ES-I3 (cell line): ENCODE results near the gene ST7.

Source experiments
- H3K36me3 ChIP-seq: 2 replicates; pipeline ENCODE4 v1.6.1; 2013; ENCODE audit warnings: mild to moderate bottlenecking, low read length, control low read depth, moderate library complexity; ENCODE audit not compliant: insufficient read depth
- H3K4me1 ChIP-seq: 2 replicates; pipeline ENCODE4 v1.6.1; 2013; ENCODE audit warnings: mild to moderate bottlenecking, control low read depth, low read length; ENCODE audit not compliant: insufficient read depth
- H3K9ac ChIP-seq: 2 replicates; pipeline ENCODE4 v1.6.1; 2013; ENCODE audit warnings: low read depth, mild to moderate bottlenecking, low read length, moderate library complexity
- H3K9me3 ChIP-seq: 2 replicates; pipeline ENCODE4 v1.6.1; 2013; ENCODE audit warnings: mild to moderate bottlenecking, low read length, moderate library complexity; ENCODE audit not compliant: control insufficient read depth, insufficient read depth

ST7 gene

GRCh38 chr7:117154721-117155120 lies 201.4 kb downstream of the ST7 start:
- no peaks in the 10 kb centered on the region for H3K36me3 ChIP-seq
- no peak overlapping the region for H3K9ac ChIP-seq
- peaks cover 9% of the 10 kb centered on the region; the same call in 1 of the 2 replicates for H3K4me1 ChIP-seq
- no peaks in the 10 kb centered on the region for H3K9me3 ChIP-seq

DNA sequence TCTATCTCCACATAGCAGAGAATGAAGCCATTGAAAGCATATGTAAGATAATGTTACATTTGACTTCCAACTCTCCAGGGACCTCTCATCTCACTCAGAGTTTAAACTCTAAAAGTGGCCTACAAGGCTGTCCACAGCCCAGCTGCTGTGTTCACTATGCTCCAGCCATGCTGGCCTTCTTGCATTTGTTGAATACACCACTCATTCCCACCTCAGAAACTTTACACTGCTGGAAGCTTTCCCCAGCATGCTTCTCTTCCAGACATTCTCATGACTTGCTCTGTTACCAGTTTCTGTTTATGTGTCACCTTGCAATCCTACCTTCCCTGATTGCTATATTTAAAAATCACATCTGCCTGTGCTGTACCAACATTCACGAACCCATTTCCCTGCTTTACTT lies 202.4 kb downstream of the ST7 start:
- H3K4me1 ChIP-seq = peaks cover 9% of the 10 kb centered on the region; the same call in 1 of the 2 replicates
- no peaks in the 10 kb centered on the region for H3K9me3 ChIP-seq
- no peaks in the 10 kb centered on the region for H3K36me3 ChIP-seq
- H3K9ac ChIP-seq = no peak overlapping the region

DNA sequence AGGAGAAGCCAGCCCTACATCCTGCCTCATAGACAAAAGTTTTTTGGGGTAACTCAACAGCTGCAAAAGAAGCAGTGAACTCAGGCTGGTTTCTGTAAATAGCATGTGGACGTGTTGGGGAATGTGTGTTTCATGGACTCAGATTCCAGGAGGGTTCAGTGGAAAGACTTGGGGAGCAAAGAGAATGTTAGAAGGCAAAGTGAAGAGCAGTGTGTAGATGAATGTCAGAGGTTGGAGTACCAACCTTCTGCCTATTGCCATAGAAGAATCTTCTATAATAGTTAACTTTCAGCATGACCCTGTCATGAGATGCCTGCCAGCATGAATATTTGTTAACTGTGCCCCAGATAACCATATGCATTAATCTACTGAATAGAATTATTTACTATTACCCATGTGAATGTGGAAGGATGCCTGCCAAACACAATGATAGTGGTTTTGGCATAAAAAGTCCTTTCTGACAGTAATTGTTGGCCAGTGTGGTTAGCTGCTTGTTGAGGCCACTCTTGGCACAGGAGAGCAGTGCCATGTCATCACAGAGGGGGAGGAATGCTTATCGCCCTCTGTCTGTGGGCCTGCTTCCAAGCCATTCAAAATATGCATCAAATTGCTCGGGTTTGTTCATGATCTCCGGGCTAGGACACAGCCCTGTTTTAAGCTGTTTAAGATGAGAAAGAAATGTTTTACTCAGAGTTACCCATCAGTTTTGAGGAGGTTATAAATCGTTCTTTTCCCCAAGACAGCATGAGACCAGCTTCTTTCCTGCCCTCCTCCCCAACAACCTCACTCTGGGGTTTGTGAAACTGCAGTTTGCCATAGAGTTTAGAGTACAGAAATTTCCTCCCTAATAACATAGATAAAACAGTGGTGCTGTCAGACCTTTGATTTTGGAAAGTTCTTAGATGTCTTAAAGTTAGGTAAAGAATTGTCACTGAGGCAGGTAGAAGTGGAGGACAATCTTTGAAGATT lies 204.2 kb downstream of the ST7 start:
- H3K9ac ChIP-seq = no peak overlapping the region
- H3K4me1 ChIP-seq = peaks cover 9% of the 10 kb centered on the region; the same call in 1 of the 2 replicates
- no peaks in the 10 kb centered on the region for H3K9me3 ChIP-seq
- H3K36me3 ChIP-seq = no peaks in the 10 kb centered on the region

DNA sequence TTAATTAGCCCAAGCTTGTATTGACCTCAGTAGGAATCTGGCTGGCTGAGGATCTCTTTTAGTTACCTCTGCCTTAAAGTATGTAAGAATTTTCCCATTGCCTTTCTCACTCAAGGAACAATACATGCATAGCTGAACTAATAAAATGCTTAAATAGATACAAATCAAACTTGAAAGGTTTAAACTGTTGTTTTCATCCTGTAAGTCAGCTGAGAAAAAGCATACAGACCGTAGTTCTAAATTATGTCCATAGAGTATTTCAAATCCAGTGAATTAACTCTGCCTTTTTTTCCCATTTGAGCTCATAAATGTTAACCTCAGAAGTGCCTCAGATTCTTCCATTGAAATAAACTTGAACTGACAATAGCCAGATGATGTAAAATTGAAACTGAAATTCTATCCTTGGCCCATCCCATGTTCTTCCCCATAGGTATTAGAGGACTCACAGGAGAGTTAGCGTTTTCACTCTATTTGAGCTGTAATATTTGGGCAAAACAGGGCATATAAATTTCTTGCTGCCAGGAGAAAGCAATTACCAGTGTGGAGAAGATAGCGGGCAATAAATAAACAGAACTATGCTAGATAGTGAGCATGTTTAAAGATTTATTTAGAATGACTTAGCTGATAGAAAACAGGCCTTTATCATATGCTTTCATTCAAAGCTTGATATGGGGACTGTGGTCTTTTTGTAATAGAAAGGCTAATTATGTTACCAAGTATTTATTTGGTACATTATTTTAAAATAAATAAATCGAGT lies 205.8 kb downstream of the ST7 start:
- no peaks in the 10 kb centered on the region for H3K36me3 ChIP-seq
- H3K4me1 ChIP-seq = peaks cover 9% of the 10 kb centered on the region; the same call in 1 of the 2 replicates
- no peaks in the 10 kb centered on the region for H3K9me3 ChIP-seq
- H3K9ac ChIP-seq = no peak overlapping the region

DNA sequence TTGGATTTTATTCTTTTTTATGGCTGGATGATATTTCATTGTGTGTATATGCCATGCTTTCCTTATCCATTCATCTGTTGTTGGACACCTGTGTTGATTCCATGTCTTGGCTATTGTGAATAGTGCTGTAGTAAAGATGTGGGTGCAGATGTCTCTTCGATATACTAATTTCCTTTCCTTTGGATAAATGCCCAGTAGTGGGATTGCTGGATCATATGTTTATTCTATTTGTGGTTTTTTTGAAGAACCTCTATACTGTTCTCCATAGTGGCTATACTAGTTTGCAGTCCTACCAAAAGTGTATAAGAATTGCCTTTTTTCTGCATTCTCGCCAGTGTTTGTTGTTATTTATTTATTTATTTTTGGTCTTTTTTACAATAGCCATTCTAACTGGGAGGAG lies 209.8 kb downstream of the ST7 start:
- Histone ChIP-seq H3K9me3 (no peaks in the 10 kb centered on the region), H3K4me1 (no peaks in the 10 kb centered on the region), H3K9ac (no peak overlapping the region), H3K36me3 (no peaks in the 10 kb centered on the region)

- H3K9me3 ChIP-seq = no peaks in the 10 kb centered on the region
- H3K9ac ChIP-seq = no peak overlapping the region
- no peaks in the 10 kb centered on the region for H3K36me3 ChIP-seq
- no peaks in the 10 kb centered on the region for H3K4me1 ChIP-seq
Observed at GRCh38 chr7:117164620-117165019, 211.3 kb downstream of the ST7 start.

- no peak overlapping the region for H3K9ac ChIP-seq
- no peaks in the 10 kb centered on the region for H3K36me3 ChIP-seq
- H3K4me1 ChIP-seq = no peaks in the 10 kb centered on the region
- H3K9me3 ChIP-seq = no peaks in the 10 kb centered on the region
Observed at GRCh38 chr7:117165656-117166055, 212.4 kb downstream of the ST7 start.

DNA sequence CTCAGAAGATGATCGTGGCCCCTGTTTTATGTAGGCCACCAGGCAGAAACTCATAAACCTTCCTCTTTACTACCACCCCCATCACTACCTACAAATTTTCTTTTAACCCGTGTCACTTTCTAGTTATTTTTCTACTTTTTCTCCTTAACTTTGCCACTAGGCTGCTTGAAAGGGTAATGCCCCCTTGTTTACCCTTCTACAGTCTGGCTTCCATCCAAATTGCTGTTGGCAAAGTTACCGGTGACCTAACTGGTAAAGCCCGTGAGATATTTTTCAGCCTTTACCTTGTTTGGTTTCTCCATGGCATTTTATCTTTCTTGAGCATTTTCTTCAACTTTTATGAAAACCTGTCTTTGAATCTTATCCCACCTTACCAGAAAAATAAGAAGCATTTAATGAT lies 216.6 kb downstream of the ST7 start:
- Histone ChIP-seq H3K36me3 (no peaks in the 10 kb centered on the region), H3K9ac (no peak overlapping the region), H3K9me3 (no peaks in the 10 kb centered on the region), H3K4me1 (peaks cover 4% of the 10 kb centered on the region; the same call in 1 of the 2 replicates)

DNA sequence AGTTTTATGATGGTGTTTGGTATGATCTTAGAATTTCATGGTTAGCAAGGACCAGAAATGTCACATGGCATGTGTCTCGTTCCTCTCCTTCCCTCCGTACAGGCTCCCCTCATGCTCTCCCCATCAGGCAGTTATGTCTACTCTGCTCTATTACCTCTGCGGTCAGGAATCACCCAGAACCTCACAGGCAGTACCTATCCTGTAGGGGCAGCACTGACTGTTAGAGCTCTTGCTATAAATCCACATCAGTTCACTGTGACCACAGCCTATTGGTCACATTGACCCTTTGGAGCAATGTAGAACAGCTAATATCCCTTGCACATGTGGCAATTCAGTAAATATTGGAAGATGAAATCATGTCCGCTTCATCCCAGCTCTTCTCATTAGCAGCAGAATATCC lies 217.8 kb downstream of the ST7 start:
- Histone ChIP-seq H3K9me3 (no peaks in the 10 kb centered on the region), H3K4me1 (peaks cover 4% of the 10 kb centered on the region; the same call in 1 of the 2 replicates), H3K36me3 (no peaks in the 10 kb centered on the region), H3K9ac (no peak overlapping the region)

DNA sequence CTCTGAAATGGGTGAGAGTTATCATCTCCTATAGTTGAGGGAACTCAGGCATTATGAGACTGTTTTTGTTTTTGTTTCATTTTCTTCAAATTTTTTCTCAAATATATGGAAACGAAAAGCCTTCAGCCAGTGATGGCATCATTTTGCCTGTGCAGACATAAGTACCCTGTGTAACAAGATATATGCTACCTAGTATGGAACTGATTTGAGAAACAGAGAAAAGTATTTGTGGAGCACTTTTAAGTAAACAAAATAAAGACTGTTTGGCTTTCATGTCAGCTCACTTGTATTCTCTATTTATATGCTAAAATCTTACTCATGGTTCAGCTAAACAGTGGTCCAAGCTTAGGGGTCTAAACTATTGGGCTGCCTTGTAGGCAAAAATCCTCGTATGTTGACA lies 219.0 kb downstream of the ST7 start:
- no peaks in the 10 kb centered on the region for H3K36me3 ChIP-seq
- H3K4me1 ChIP-seq = peaks cover 4% of the 10 kb centered on the region; the same call in 1 of the 2 replicates
- no peak overlapping the region for H3K9ac ChIP-seq
- no peaks in the 10 kb centered on the region for H3K9me3 ChIP-seq

DNA sequence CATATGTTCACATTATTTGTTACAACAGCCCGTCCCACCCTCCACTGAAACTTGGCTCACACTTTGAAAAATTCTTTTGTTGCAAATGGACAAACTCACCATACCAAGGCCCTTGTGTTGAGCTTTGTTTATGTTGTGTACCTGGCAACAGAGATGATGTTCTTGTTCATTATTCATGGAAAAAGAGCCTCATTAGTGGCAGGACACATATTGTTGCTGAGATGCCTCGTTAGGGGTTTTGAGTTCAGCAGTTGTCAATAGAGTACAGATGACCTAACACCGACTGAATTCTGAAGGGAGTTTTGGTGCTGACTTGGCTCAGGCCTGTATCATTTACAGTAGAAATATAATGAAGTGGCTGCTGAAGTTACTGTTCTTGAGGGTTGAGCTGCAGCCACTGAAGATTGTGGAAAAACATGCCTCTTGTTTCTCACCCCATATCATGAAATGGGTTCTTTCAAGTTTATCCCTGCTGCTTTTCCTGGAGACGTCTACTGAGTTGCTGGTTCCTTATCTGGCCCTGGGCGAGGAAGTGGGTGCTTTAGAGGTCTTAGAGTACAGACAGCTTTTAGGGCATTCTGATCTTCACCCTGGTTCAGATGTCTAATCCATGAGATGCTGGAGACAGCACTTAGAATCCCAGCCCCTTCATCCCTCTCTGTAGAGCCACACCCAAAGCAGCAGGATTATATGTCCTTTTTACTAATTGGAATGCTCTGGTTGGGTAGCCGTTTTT lies 219.9 kb downstream of the ST7 start:
- H3K9me3 ChIP-seq = no peaks in the 10 kb centered on the region
- H3K4me1 ChIP-seq = peaks cover 4% of the 10 kb centered on the region; the same call in 1 of the 2 replicates
- H3K9ac ChIP-seq = no peak overlapping the region
- H3K36me3 ChIP-seq = no peaks in the 10 kb centered on the region

DNA sequence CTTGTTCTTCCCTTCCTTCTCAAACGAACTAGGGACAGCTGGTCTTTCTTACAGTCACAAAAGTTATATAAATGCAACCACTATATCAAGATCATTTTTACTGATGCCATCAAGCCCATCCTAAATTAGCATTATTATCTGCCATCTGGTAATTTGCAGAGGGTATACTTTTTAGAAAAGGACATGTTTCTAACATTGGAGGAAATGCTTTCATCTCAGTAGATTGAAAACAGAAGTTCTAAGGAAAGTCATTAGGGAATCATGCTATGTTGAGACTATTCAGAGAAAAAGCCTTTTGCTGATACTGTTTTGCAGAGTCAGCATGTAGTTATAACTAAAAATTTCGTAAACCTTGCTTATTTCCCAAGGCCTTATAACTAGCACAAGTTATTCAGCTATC lies 222.9 kb downstream of the ST7 start:
- H3K36me3 ChIP-seq = no peaks in the 10 kb centered on the region
- H3K9ac ChIP-seq = no peak overlapping the region
- no peaks in the 10 kb centered on the region for H3K9me3 ChIP-seq
- H3K4me1 ChIP-seq = peaks cover 4% of the 10 kb centered on the region; the same call in 1 of the 2 replicates

GRCh38 chr7:117178600-117178999 lies 225.3 kb downstream of the ST7 start:
- no peaks in the 10 kb centered on the region for H3K4me1 ChIP-seq
- H3K9me3 ChIP-seq = no peaks in the 10 kb centered on the region
- H3K36me3 ChIP-seq = no peaks in the 10 kb centered on the region
- H3K9ac ChIP-seq = no peak overlapping the region

GRCh38 chr7:117179701-117180100 lies 226.4 kb downstream of the ST7 start:
- H3K9ac ChIP-seq = no peak overlapping the region
- no peaks in the 10 kb centered on the region for H3K9me3 ChIP-seq
- no peaks in the 10 kb centered on the region for H3K36me3 ChIP-seq
- H3K4me1 ChIP-seq = no peaks in the 10 kb centered on the region
